Endothelial cell of umbilical vein (primary cell): ENCODE data around the gene INPP1. TPM values are rescaled to one million over a fixed set of nuclear protein-coding genes. Genes with fewer than 3 reads are reported as not detected.

Experiments
- BruUV-seq: library from RNA; stranded (reverse); fragments of 400-500 nt; replicated peaks from 2 replicates; lab custom pipeline; 2021; lab: Mats Ljungman, UMichigan
- CTCF ChIA-PET: fragments of 300-600, 350-600 bp; sonication (Branson Sonifier 250); formaldehyde crosslinking; loops from one replicate; lab custom pipeline; 2021; ENCODE audit warnings: antibody characterized with exemption, inconsistent platforms; lab: Charles Lee
- POLR2A ChIA-PET: fragments of 300-600, 350-600 bp; sonication (Branson Sonifier 250); formaldehyde crosslinking; loops from one replicate; lab custom pipeline; 2021; ENCODE audit warnings: antibody characterized with exemption, inconsistent platforms; lab: Charles Lee
- DNase-seq: peaks from one replicate; pipeline ENCODE4 v3.0.0-alpha.2; 2011; ENCODE audit warnings: low read depth, low spot score
- FAIRE-seq: peaks from 2 replicates; lab custom pipeline; 2011; peaks lifted over from hg19 to GRCh38; lab: Jason Lieb, UNC
- H2AFZ ChIP-seq: 2 replicates; pipeline ENCODE4 v1.6.0; 2012; ENCODE audit warnings: low read depth, low read length, control low read depth, inconsistent platforms
- H3K27ac ChIP-seq: 2 replicates; pipeline ENCODE4 v1.5.1; 2011; ENCODE audit warnings: low read depth, mild to moderate bottlenecking, control low read depth, low read length, moderate library complexity; ENCODE audit not compliant: insufficient read depth
- H3K27me3 ChIP-seq, 2 experiments: 2 replicates each; pipeline versions ENCODE4 v1.6.0 to v1.6.1; 2011; ENCODE audit warnings: low read length in 2 of 2, mixed read lengths in 1 of 2; ENCODE audit not compliant: control insufficient read depth in 2 of 2, insufficient read depth in 2 of 2
- H3K36me3 ChIP-seq, 2 experiments: 2 replicates in 1 of 2; 3 replicates in 1 of 2; pipeline ENCODE4 v1.5.1; 2011; ENCODE audit warnings: low read length in 2 of 2, mild to moderate bottlenecking in 1 of 2, moderate library complexity in 1 of 2; ENCODE audit not compliant: control insufficient read depth in 2 of 2, insufficient read depth in 2 of 2; ENCODE audit errors: extremely low read depth in 1 of 2
- H3K4me1 ChIP-seq: 3 replicates; pipeline ENCODE4 v1.5.1; 2011; ENCODE audit warnings: mild to moderate bottlenecking, low read length; ENCODE audit not compliant: control insufficient read depth, insufficient read depth; ENCODE audit errors: extremely low read depth
- H3K4me2 ChIP-seq: 2 replicates; pipeline ENCODE4 v1.6.1; 2011; ENCODE audit warnings: low read length, control low read depth, mixed read lengths; ENCODE audit not compliant: insufficient read depth
- H3K4me3 ChIP-seq, 3 experiments: fragments of 200-600 bp in 1 of 3; sonication (generic), shearing (Covaris generic) in 1 of 3; replicated peaks in 1 of 3; 2 replicates each; pipeline ENCODE4 v1.5.1; 2011 to 2016; ENCODE audit warnings: control low read depth in 3 of 3, low read length in 3 of 3, mild to moderate bottlenecking in 2 of 3, inconsistent platforms in 1 of 3, low read depth in 1 of 3, moderate library complexity in 1 of 3; ENCODE audit not compliant: insufficient read depth in 1 of 3
- H3K79me2 ChIP-seq: 2 replicates; pipeline ENCODE4 v1.6.0; 2012; ENCODE audit warnings: low read length, inconsistent platforms; ENCODE audit not compliant: control insufficient read depth, insufficient read depth
- H3K9ac ChIP-seq: replicated peaks from 2 replicates; pipeline ENCODE3; 2011; ENCODE audit warnings: low read length, control low read depth; ENCODE audit not compliant: insufficient read depth; ENCODE audit errors: extremely low read depth
- H3K9me1 ChIP-seq: replicated peaks from 3 replicates; pipeline ENCODE4 v1.6.0; 2011; ENCODE audit warnings: mild to moderate bottlenecking, low read length; ENCODE audit not compliant: control insufficient read depth, insufficient read depth; ENCODE audit errors: extremely low read depth
- H3K9me3 ChIP-seq: replicated peaks from 2 replicates; pipeline ENCODE4 v1.5.1; 2012; ENCODE audit warnings: low read length, inconsistent platforms; ENCODE audit not compliant: control insufficient read depth, insufficient read depth
- H4K20me1 ChIP-seq: replicated peaks from 2 replicates; pipeline ENCODE3; 2011; ENCODE audit warnings: mild to moderate bottlenecking, low read length; ENCODE audit not compliant: control insufficient read depth, insufficient read depth; ENCODE audit errors: extremely low read depth
- CTCF ChIP-seq, 2 donors: IDR thresholded peaks; 1 replicate in 1 of 2; 2 replicates in 1 of 2; pipeline ENCODE4 v1.5.1; 2011; ENCODE audit warnings: low read length in 2 of 2, mild to moderate bottlenecking in 2 of 2, moderate library complexity in 2 of 2, control low read depth in 1 of 2, inconsistent platforms in 1 of 2, low read depth in 1 of 2; ENCODE audit not compliant: insufficient read depth in 1 of 2; ENCODE audit errors: extremely low read depth in 1 of 2
- EZH2 ChIP-seq: IDR thresholded peaks from 2 replicates; pipeline ENCODE4 v1.6.1; 2012; ENCODE audit warnings: borderline replicate concordance, low read depth, mild to moderate bottlenecking, moderate library complexity, low read length, inconsistent platforms; ENCODE audit not compliant: severe bottlenecking
- FOS ChIP-seq: IDR thresholded peaks from 2 replicates; pipeline ENCODE4 v1.6.1; 2011; ENCODE audit warnings: mild to moderate bottlenecking, low read length, moderate library complexity, borderline replicate concordance; ENCODE audit not compliant: insufficient read depth
- GATA2 ChIP-seq: IDR thresholded peaks from 2 replicates; pipeline ENCODE4 v1.7.0; 2011; ENCODE audit warnings: low read depth, mild to moderate bottlenecking, moderate library complexity, mixed read lengths, low read length; ENCODE audit not compliant: insufficient read length, insufficient read depth
- JUN ChIP-seq: IDR thresholded peaks from 2 replicates; pipeline ENCODE4 v1.6.1; 2011; ENCODE audit warnings: borderline replicate concordance, low read depth; ENCODE audit not compliant: insufficient read length, insufficient read depth
- MAX ChIP-seq: IDR thresholded peaks from 2 replicates; pipeline ENCODE4 v1.6.1; 2011; ENCODE audit not compliant: insufficient read depth, insufficient read length
- MYC ChIP-seq: IDR thresholded peaks from one replicate; pipeline ENCODE4 v1.6.1; 2011; ENCODE audit warnings: mild to moderate bottlenecking, low read depth, low read length
- POLR2A ChIP-seq: IDR thresholded peaks from 2 replicates; pipeline ENCODE4 v1.6.1; 2012; ENCODE audit warnings: low read depth, mild to moderate bottlenecking, control low read depth, low read length
- POLR2AphosphoS5 ChIP-seq: IDR thresholded peaks from 2 replicates; pipeline ENCODE4 v1.6.1; 2012; ENCODE audit warnings: low read depth, mild to moderate bottlenecking, control low read depth, low read length, moderate library complexity; ENCODE audit not compliant: insufficient read depth
- dilution Hi-C: fragments of 300-500 bp; cut with MboI; formaldehyde crosslinking; loops from one replicate; pipeline ENCODE4 v1.15.0; 2019; ENCODE audit warnings: low sequenced_read_pairs; ENCODE audit not compliant: extremely low pct_ligation_motif_present
- intact Hi-C: fragments of 100-400 bp; cut with micrococcal nuclease; formaldehyde crosslinking; loops from one replicate; pipeline ENCODE4 v1.10.0; 2022
- polyA plus RNA-seq, 4 experiments: library from polyadenylated mRNA; depleted of rRNA in 3 of 4; stranded (reverse) in 3 of 4; unstranded in 1 of 4; fragments of >200 nt; gene quantifications; 2 replicates each; pipeline versions ENCODE4 v1.2.1 to v1.2.3, GENCODE V29; 2011 to 2012; ENCODE audit warnings: missing spikeins in 1 of 4
- total RNA-seq: library from RNA; stranded (reverse); gene quantifications from 2 replicates; pipeline ENCODE4 v1.2.3, GENCODE V29; 2021

INPP1 gene
- total and polyA plus RNA-seq, 2 donors (not counting 3 experiments of a cell fraction or from before 2014, with no cell fraction given): 10.6 to 36.8 TPM

- H3K9ac ChIP-seq: no peak overlapping the region
- H3K4me2 ChIP-seq: no peak overlapping the region
- no peaks in the 10 kb centered on the region for H3K27me3 ChIP-seq
- H3K27ac ChIP-seq: no peak overlapping the region
- ChIA-PET POLR2A (interaction anchor here (0.8 kb wide), 1 partner anchor 11 kb away, joined by 4 read pairs; no protein-coding TSS in a partner anchor), CTCF (interaction anchor here (0.9 to 3.8 kb wide), 3 partner anchors 11 to 27 kb away, joined by 3 to 20 read pairs (median 7); no protein-coding TSS in a partner anchor)
- no peak overlapping the region for H2AFZ ChIP-seq
- FAIRE-seq (no peak), DNase-seq (no peak)
- BruUV-seq: no TSS peak
- intact Hi-C loops: no loop called here
- H3K9me1 ChIP-seq: no peaks in the 10 kb centered on the region
- no peak overlapping the region for H3K4me3 ChIP-seq
- no peaks in the 10 kb centered on the region for H3K9me3 ChIP-seq
- H3K36me3 ChIP-seq: no peaks in the 10 kb centered on the region
- TF ChIP-seq MYC: no peak
- TF ChIP-seq GATA2: no peak
- no peak for TF ChIP-seq MAX
- TF ChIP-seq EZH2: no peak
- TF ChIP-seq FOS: no peak
- no peak for TF ChIP-seq POLR2AphosphoS5
- no peak for TF ChIP-seq JUN
- peaks cover 5% of the 10 kb centered on the region for H3K4me1 ChIP-seq
- peaks cover 29% of the 10 kb centered on the region for H3K79me2 ChIP-seq
- peaks cover 3% of the 10 kb centered on the region for H4K20me1 ChIP-seq
- dilution Hi-C loops: no loop called here
Observed at GRCh38 chr2:190355968-190356644, 12.7 kb downstream of the INPP1 start.

GRCh38 chr2:190357600-190357999, 14.2 kb downstream of the INPP1 start:
- Histone ChIP-seq H3K4me3 (no peak overlapping the region), H3K9ac (no peak overlapping the region), H2AFZ (no peak overlapping the region), H3K79me2 (peaks cover 23% of the 10 kb centered on the region), H3K27ac (no peak overlapping the region), H3K36me3 (peaks cover 0 to 2% of the 10 kb centered on the region in 2 experiments), H3K9me3 (no peaks in the 10 kb centered on the region), H4K20me1 (peaks cover 3% of the 10 kb centered on the region), H3K4me1 (peaks cover 5% of the 10 kb centered on the region), H3K27me3 (no peaks in the 10 kb centered on the region), H3K9me1 (no peaks in the 10 kb centered on the region), H3K4me2 (no peak overlapping the region)
- FAIRE-seq: no peak
- intact Hi-C loops: no loop called here
- TF ChIP-seq FOS (no peak), CTCF (IDR thresholded peaks at IDR 0.05; ENCODE audit: extremely low read depth in 1 of 2, insufficient read depth in 1 of 2, low read depth in 1 of 2, low read length in 2 of 2) (no peak), MYC (no peak), POLR2A (no peak), POLR2AphosphoS5 (no peak), EZH2 (no peak), MAX (no peak), JUN (no peak), GATA2 (no peak)
- POLR2A ChIA-PET: no interaction called here
- CTCF ChIA-PET: no interaction called here
- BruUV-seq: no TSS peak
- DNase-seq: no peak
- dilution Hi-C loops: no loop called here
